ENCODE results near the gene SLC2A9. TPM values are rescaled to one million over a fixed set of nuclear protein-coding genes. Genes with fewer than 3 reads are reported as not detected.

The SLC2A9 gene
- total RNA-seq, 1 donor from 2014 or later = 4.8 TPM

GRCh38 chr4:10061650-10062415 is 40.5 kb upstream of the SLC2A9 start:
- no peaks in the 10 kb centered on the region for H3K36me3 Mint-ChIP-seq
- no peak for TF ChIP-seq CTCF (IDR thresholded peaks at IDR 0.05; ENCODE audit: unreplicated experiment)
- no peak for DNase-seq (ENCODE audit: low spot score in 2 of 2, unreplicated experiment in 2 of 2)
- H3K27ac Mint-ChIP-seq = no peak overlapping the region
- H3K9me3 Mint-ChIP-seq = no peaks in the 10 kb centered on the region
- H3K4me1 Mint-ChIP-seq = no peaks in the 10 kb centered on the region
- no peak overlapping the region for H3K4me3 Mint-ChIP-seq
- no peaks in the 10 kb centered on the region for H3K27me3 Mint-ChIP-seq (ENCODE audit: low read depth)

DNA sequence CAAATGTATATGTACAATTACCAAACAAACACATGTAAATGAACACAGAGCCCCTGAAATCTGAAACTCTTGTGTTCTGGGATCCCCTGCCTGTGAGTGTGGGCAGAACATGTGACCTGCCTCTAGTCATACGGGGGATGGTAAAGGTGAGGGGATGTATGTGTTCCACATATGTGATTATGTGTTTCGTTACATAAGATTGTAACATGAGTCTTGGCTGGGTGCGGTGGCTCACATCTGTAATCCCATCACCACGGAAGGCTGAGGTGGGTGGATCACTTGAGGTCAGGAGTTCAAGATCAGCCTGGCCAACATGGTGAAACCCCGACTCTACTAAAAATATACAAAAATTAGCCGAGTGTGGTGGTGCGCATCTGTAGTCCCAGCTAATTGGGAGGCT is 37.1 kb upstream of the SLC2A9 start:
- no peaks in the 10 kb centered on the region for H3K9me3 Mint-ChIP-seq
- no peaks in the 10 kb centered on the region for H3K36me3 Mint-ChIP-seq

DNA sequence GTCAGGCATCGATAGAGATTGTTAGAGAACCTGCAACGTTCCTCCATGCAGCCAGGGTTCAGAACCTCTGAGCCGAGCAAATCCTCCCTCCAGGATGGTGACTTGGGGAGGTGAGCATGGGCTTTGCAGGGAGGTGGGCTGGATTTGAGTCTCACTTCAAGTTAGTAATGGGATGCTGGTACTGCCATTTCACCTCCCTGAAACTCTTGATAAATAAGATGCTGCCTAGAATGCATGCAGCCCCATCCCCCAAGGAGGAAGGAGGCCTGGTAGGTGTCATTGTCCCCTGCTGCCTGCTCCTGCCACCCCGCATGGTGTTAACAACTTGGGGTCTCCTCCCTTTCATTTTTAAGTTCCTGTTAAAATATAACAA is 35.7 kb upstream of the SLC2A9 start:
- Mint-ChIP-seq H3K36me3 (no peaks in the 10 kb centered on the region), H3K27ac (no peak overlapping the region), H3K9me3 (peaks cover 3% of the 10 kb centered on the region), H3K27me3 (ENCODE audit: low read depth) (peaks cover 3% of the 10 kb centered on the region), H3K4me3 (no peak overlapping the region), H3K4me1 (peaks cover 4% of the 10 kb centered on the region)
- DNase-seq (ENCODE audit: low spot score in 2 of 2, unreplicated experiment in 2 of 2) = no peak
- TF ChIP-seq CTCF (IDR thresholded peaks at IDR 0.05; ENCODE audit: unreplicated experiment) = no peak

More for the DNA sequence above, 37.1 kb upstream of the SLC2A9 start:
- H3K27me3 Mint-ChIP-seq (ENCODE audit: low read depth) = peaks cover 3% of the 10 kb centered on the region
- no peak overlapping the region for H3K27ac Mint-ChIP-seq
- no peaks in the 10 kb centered on the region for H3K4me1 Mint-ChIP-seq
- no peak overlapping the region for H3K4me3 Mint-ChIP-seq
- no peak for DNase-seq (ENCODE audit: low spot score in 2 of 2, unreplicated experiment in 2 of 2)
- no peak for TF ChIP-seq CTCF (IDR thresholded peaks at IDR 0.05; ENCODE audit: unreplicated experiment)

DNA sequence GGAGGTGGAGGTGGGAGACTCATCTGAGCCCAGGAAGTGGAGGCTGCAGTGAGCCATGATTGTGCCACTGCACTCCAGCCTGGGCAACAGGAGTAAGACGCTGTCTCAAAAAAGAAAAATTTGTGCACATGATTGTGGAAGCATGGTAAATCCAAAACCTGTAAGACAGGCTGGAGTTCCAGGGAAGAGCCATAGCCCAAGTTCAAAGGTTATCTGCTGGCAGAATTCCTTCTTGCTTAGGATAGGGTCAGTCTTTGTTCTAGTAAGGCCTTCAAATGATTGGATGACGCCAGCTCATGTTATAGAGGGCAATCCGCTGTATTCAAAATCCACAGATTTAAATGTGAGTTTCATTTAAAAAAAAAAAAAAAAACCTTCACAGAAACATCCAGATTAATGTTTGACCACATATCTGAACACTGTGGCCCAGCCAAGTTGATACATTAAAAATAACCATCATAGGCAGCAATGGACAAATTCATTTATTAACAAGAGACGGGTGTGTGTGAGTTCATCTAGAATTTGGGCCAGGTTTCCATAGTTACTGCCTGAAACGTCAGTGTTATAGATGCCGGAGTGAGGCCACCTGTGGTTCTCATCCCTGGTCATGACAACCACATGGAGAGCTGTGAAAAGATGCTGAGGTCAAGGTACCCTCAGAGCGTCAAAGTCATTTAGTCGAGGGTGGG is 35.2 kb upstream of the SLC2A9 start:
- TF ChIP-seq CTCF (IDR thresholded peaks at IDR 0.05; ENCODE audit: unreplicated experiment) = no peak
- Mint-ChIP-seq H3K36me3 (no peaks in the 10 kb centered on the region), H3K27ac (no peak overlapping the region), H3K9me3 (peaks cover 3% of the 10 kb centered on the region), H3K27me3 (ENCODE audit: low read depth) (peaks cover 3% of the 10 kb centered on the region), H3K4me3 (no peak overlapping the region), H3K4me1 (peaks cover 7% of the 10 kb centered on the region)
- no peak for DNase-seq (ENCODE audit: low spot score in 2 of 2, unreplicated experiment in 2 of 2)

- Mint-ChIP-seq H3K36me3 (no peaks in the 10 kb centered on the region), H3K27me3 (ENCODE audit: low read depth) (peaks cover 3% of the 10 kb centered on the region), H3K9me3 (peaks cover 3% of the 10 kb centered on the region), H3K4me1 (peaks cover 13% of the 10 kb centered on the region), H3K27ac (no peak overlapping the region), H3K4me3 (no peak overlapping the region)
- TF ChIP-seq CTCF (IDR thresholded peaks at IDR 0.05; ENCODE audit: unreplicated experiment) = no peak
- DNase-seq (ENCODE audit: low spot score in 2 of 2, unreplicated experiment in 2 of 2) = no peak
Measured at GRCh38 chr4:10055871-10056270, 34.6 kb upstream of the SLC2A9 start.
